Measurements from ENCODE around the gene INO80D. TPM values are rescaled to one million over a fixed set of nuclear protein-coding genes. Genes with fewer than 3 reads are reported as not detected.
"Not testable (repeated sequence)": the region's sequence is repeated elsewhere in the genome, so short reads cannot be mapped to it uniquely, and the experiment has no call there.

INO80D gene
- total RNA-seq, 1 donor from 2014 or later = 29.4 TPM

DNA sequence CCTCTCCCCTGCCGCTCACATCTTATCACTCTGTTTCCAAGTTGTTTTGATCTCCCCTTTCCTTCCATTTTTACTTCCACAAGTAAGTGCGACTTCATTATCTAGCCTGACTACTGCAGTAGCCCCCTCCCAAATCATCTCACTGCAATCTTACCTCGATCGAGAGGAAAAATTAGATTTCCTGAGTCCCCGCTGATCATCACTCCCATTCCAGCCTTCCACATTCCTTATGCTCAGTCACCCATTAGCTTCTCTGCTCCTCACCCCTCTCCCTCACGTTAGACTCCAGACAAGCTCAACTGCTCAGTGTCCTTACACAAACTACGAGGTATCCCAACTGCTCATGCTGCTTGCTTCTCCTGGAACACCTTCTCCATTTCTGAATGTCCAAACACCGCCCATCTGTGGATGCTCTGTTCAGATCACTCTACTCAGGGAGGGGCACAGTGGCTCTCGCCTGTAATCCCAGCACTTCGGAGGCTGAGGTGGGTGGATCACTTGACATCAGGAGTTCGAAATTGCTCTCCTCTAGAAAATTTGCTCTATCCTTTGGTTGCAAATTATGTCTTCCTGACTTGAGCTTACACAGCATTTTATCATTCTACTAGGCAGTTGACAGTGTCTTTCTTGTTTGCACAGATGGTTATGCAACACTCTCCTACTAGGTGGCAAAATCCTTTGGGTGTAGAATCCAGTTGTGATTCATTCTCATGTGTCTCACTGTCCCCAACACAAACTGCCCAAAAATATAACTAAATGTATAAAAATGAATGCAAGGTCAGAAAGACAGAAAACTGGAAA, 96.5 kb downstream of the INO80D start:
- Histone ChIP-seq H3K27ac (no peak overlapping the region), H3K9me3 (no peaks in the 10 kb centered on the region), H3K36me3 (peaks cover 7% of the 10 kb centered on the region), H3K4me3 (no peak overlapping the region), H3K27me3 (no peaks in the 10 kb centered on the region), H3K4me1 (no peaks in the 10 kb centered on the region)
- TF ChIP-seq, protein P1, sequence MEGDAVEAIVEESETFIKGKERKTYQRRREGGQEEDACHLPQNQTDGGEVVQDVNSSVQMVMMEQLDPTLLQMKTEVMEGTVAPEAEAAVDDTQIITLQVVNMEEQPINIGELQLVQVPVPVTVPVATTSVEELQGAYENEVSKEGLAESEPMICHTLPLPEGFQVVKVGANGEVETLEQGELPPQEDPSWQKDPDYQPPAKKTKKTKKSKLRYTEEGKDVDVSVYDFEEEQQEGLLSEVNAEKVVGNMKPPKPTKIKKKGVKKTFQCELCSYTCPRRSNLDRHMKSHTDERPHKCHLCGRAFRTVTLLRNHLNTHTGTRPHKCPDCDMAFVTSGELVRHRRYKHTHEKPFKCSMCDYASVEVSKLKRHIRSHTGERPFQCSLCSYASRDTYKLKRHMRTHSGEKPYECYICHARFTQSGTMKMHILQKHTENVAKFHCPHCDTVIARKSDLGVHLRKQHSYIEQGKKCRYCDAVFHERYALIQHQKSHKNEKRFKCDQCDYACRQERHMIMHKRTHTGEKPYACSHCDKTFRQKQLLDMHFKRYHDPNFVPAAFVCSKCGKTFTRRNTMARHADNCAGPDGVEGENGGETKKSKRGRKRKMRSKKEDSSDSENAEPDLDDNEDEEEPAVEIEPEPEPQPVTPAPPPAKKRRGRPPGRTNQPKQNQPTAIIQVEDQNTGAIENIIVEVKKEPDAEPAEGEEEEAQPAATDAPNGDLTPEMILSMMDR (IDR thresholded peaks at IDR 0.05) = no peak
- DNase-seq (no peak), ATAC-seq (no peak)
- intact Hi-C loops (cut with DNase I) = no loop called here

DNA sequence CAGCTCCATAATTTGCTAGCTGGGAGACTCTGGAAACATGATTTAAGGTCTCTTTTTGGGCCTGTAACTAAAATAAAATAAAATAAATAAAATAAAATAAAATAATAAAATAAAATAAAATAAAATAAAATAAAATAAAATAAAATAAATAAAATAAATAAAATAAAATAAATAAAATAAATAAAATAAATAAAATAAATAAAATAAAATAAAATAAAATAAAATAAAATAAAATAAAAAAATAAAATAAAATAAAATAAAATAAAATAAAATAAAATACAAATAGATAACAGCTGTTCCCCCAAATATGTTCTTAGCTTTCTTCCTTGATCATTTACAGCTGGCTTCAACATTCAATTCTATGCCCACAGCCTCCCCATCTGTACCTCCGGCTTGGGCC, 97.3 kb downstream of the INO80D start:
- H3K9me3 ChIP-seq; H3K4me1 ChIP-seq; H3K27ac ChIP-seq; H3K36me3 ChIP-seq; ATAC-seq; intact Hi-C loops (cut with DNase I); DNase-seq; H3K27me3 ChIP-seq; H3K4me3 ChIP-seq: not testable (repeated sequence)

DNA sequence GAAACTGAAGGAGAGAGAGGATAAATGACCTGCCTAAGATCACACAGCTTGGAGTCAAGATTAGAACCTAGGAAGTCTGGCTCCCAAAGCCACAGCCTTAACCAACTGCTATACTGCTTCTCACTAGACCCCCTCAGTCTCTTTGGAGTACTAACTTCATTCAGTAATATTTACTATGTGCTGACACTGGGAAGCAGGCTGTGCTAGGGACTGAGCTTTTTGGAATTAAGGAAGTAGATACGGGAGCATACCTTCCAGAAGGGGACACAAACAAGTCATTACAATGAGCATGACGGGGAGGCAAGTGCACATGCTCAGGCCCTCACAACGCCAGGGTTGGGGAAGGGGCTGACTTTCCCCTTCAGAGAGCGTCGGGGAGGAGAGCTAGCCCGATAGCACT, 97.7 kb downstream of the INO80D start:
- Histone ChIP-seq H3K36me3 (peaks cover 7% of the 10 kb centered on the region), H3K9me3 (no peaks in the 10 kb centered on the region), H3K27ac (no peak overlapping the region), H3K4me3 (no peak overlapping the region), H3K4me1 (no peaks in the 10 kb centered on the region), H3K27me3 (no peaks in the 10 kb centered on the region)
- DNase-seq (no peak), ATAC-seq (no peak)
- TF ChIP-seq, protein P1 (IDR thresholded peaks at IDR 0.05) = no peak
- intact Hi-C loops (cut with DNase I) = no loop called here

DNA sequence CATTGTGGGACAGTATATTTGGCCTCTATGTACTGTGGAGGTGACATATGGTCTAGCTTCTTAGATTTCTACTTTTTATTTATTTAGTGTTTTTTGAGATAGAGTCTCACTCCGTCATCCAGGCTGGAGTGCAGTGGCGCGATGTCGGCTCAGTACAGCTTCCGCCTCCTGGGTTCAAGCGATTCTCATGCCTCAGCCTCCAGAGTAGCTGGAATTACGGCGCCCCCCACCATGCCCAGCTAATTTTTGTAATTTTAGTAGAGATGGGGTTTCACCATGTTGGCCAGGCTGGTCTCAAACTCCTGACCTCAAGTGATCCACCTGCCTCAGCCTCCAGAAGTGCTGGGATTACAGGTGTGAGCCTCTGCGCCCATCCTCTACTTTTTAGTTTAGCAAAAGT, 99.6 kb downstream of the INO80D start:
- H3K27me3 ChIP-seq; ATAC-seq; H3K36me3 ChIP-seq; DNase-seq; H3K4me1 ChIP-seq; H3K27ac ChIP-seq; H3K9me3 ChIP-seq; intact Hi-C loops (cut with DNase I); H3K4me3 ChIP-seq: not testable (repeated sequence)

DNA sequence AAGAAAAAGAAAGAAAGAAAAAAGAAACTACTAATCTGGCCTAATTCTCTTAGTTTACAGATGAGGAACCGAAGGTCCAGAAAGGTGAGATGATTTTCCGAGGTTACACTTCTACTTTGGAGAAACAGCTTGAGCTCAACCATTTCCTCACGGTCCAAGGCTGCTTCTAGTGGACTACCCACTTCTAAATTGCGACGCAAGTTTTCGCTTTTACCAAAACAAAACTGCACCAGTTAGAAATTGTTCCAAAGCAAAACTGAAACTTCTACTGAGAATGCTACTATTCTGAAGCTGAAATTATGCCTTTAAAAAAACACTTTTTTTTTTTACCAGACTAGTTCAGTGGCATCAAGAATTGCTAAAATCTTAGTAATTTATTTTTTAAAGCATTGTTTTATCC, 101.6 kb downstream of the INO80D start:
- DNase-seq (no peak), ATAC-seq (no peak)
- Histone ChIP-seq H3K4me3 (no peak overlapping the region), H3K4me1 (no peaks in the 10 kb centered on the region), H3K27me3 (no peaks in the 10 kb centered on the region), H3K36me3 (no peaks in the 10 kb centered on the region), H3K27ac (no peak overlapping the region), H3K9me3 (no peaks in the 10 kb centered on the region)
- intact Hi-C loops (cut with DNase I) = no loop called here
- TF ChIP-seq, protein P1 (IDR thresholded peaks at IDR 0.05) = no peak

DNA sequence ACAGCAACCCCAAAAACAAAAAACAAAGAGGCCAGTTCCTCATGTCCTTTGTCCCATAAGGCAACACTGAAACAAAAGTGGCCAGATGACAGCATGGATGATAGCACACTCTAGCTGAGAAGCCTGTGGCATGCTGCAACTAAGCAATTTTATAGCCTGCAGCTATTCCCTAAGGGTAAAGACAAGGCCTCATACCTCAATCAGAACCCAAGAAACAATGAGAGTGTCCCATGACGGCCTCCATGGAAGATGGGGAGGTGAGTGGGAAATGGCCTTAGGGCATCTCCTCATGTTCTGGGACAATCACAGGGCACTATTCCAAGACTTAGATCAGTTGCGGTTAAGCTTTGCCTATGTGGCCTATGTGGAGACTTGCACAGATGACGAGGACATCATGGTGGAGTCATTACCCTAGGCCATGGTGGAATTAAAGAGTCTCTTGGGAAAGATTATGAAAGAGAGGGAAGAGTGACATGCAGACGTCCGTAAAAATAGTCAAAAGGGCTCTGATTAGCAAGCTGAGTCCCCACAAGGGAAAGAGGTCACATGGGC, 103.1 kb downstream of the INO80D start:
- no peak for ATAC-seq
- TF ChIP-seq, protein P1 (IDR thresholded peaks at IDR 0.05) = no peak
- no peaks in the 10 kb centered on the region for H3K4me1 ChIP-seq
- no peaks in the 10 kb centered on the region for H3K27me3 ChIP-seq
- DNase-seq = no peak
- intact Hi-C loops (cut with DNase I) = no loop called here
- no peaks in the 10 kb centered on the region for H3K9me3 ChIP-seq
- H3K36me3 ChIP-seq = no peaks in the 10 kb centered on the region
- H3K4me3 ChIP-seq = no peak overlapping the region
- H3K27ac ChIP-seq = no peak overlapping the region

DNA sequence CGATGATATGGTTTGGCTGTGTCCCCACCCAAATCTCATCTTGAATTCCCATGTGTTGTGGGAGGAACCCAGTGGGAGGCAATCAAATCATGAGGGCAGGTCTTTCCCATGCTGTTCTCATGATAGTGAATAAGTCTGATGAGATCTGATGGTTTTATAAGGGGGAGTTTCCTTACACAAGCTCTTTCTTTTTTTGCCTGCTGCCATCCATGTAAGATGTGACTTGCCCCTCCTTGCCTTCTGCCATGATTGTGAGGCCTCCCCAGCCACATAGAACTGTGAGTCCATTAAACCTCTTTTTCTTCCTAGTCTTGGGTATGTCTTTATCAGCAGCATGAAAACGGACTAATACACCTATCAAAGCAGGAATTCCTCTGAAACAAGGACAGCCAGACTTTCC, 107.2 kb downstream of the INO80D start:
- intact Hi-C loops (cut with DNase I); ATAC-seq; H3K9me3 ChIP-seq; DNase-seq; H3K4me3 ChIP-seq; H3K36me3 ChIP-seq; H3K27ac ChIP-seq; H3K27me3 ChIP-seq: not testable (repeated sequence)
- peaks cover 11% of the 10 kb centered on the region for H3K4me1 ChIP-seq

DNA sequence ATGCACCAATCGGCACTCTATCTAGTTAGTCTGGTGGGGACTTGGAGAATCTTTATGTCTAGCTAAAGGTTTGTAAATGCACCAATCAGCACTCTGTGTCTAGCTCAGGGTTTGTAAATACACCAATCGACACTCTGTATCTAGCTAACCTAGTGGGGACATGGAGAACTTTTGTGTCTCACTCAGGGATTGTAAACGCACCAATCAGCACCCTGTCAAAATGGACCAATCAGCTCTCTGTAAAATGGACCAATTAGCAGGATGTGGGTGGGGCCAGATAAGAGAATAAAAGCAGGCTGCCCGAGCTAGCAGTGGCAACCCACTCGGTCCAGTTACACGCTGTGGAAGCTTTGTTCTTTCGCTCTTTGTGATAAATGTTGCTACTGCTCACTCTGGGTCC, 108.3 kb downstream of the INO80D start:
- DNase-seq; H3K27ac ChIP-seq; H3K9me3 ChIP-seq; ATAC-seq; H3K27me3 ChIP-seq; H3K36me3 ChIP-seq; intact Hi-C loops (cut with DNase I); H3K4me3 ChIP-seq: not testable (repeated sequence)
- H3K4me1 ChIP-seq = peaks cover 11% of the 10 kb centered on the region

DNA sequence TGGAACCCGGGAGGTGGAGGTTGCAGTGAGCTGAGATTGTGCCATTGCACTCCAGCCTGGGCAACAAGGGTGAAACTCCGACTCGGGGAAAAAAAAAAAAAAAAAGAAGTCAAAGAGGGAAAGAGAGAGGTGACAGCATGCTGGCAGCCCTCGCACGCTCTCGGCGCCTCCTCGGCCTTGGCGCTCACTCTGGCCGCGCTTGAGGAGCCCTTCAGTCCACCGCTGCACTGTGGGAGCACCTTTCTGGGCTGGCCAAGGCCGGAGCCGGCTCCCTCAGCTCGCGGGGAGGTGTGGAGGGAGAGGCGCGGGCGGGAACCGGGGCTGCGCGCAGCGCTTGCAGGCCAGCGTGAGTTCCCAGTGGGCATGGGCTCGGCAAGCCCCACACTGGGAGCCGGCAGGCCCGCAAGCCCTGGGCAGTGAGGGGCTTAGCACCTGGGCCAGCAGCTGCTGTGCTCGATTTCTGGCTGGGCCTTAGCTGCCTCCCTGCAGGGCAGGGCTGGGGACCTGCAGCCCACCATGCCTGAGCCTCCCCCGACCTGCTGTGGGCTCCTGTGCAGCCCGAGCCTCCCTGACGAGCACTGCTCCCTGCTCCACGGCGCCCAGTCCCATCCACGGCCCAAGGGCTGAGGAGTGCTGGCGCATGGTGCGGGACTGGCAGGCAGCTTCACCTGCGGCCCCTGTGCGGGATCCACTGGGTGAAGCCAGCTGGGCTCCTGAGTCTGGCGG, 108.9 kb downstream of the INO80D start:
- H3K27me3 ChIP-seq; H3K9me3 ChIP-seq; H3K27ac ChIP-seq; H3K36me3 ChIP-seq; H3K4me3 ChIP-seq; DNase-seq; ATAC-seq; intact Hi-C loops (cut with DNase I): not testable (repeated sequence)
- peaks cover 11% of the 10 kb centered on the region for H3K4me1 ChIP-seq
